Astrocyte of the cerebellum (primary cell): Measurements from ENCODE around the gene HYAL2.
A peak's percentile ranks its signal among the peaks of the same experiment; 100 is the strongest.

ENCODE experiments used
- DNase-seq: peaks from one replicate; pipeline ENCODE4 v3.0.0-alpha.2; 2011; ENCODE audit warnings: low read depth
- H3K4me3 ChIP-seq: 2 replicates; pipeline ENCODE4 v1.5.1; 2011; ENCODE audit warnings: mild to moderate bottlenecking, low read depth, low read length, moderate library complexity
- in situ Hi-C: cut with HindIII; loops from 2 replicates; pipeline ENCODE4 v1.10.0; 2017; ENCODE audit warnings: low sequenced_read_pairs
- TF ChIP-seq, protein P1 (sequence below): IDR thresholded peaks from 2 replicates; pipeline ENCODE4 v1.5.1; 2012; ENCODE audit warnings: low read length, low read depth, moderate library complexity, mild to moderate bottlenecking; ENCODE audit errors: missing control alignments

Gene HYAL2

DNA sequence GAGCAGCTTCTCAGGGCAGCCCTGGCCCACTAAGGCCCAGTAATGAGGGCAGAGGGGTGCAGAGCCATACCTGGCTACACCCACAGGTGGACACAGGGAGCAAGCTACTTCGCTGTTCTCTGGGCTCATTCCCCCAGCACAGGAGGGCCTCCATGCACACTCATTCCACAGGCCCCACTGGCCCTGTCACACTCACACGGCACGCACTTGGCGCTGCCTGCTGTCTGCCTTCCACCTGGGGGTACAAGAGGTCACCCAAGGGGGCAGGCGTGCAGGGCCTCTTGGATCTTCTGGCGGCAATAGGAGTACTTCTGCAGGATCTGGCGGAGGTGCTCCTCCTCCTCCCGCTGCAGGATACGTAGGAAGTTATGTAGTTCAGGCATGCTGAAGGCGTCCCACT, 7.8 kb upstream of the HYAL2 start:
- DNase-seq: no peak
- H3K4me3 ChIP-seq: no peak overlapping the region
- in situ Hi-C loops: loop anchor here (5.0 kb wide), 1 partner anchor 207 kb away; no protein-coding TSS in a partner anchor
- TF ChIP-seq, protein P1, sequence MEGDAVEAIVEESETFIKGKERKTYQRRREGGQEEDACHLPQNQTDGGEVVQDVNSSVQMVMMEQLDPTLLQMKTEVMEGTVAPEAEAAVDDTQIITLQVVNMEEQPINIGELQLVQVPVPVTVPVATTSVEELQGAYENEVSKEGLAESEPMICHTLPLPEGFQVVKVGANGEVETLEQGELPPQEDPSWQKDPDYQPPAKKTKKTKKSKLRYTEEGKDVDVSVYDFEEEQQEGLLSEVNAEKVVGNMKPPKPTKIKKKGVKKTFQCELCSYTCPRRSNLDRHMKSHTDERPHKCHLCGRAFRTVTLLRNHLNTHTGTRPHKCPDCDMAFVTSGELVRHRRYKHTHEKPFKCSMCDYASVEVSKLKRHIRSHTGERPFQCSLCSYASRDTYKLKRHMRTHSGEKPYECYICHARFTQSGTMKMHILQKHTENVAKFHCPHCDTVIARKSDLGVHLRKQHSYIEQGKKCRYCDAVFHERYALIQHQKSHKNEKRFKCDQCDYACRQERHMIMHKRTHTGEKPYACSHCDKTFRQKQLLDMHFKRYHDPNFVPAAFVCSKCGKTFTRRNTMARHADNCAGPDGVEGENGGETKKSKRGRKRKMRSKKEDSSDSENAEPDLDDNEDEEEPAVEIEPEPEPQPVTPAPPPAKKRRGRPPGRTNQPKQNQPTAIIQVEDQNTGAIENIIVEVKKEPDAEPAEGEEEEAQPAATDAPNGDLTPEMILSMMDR: no peak

- in situ Hi-C loops: no loop called here
- DNase-seq: peak; percentile 91
- TF ChIP-seq, protein P1: no peak
- peak within 1 kb of the TSS; percentile 88 for H3K4me3 ChIP-seq
These were observed 5.6 kb upstream of the HYAL2 start, which contains the start of gene TUSC2 for GRCh38 chr3:50327943-50328691. Gene TUSC2, minus strand, starts transcription at chr3:50328223. Its CDS starts 124 bp downstream, at chr3:50328099.

- DNase-seq: no peak
- in situ Hi-C loops: no loop called here
- TF ChIP-seq, protein P1: no peak
- peak overlapping the region; percentile 88 for H3K4me3 ChIP-seq
These were observed 4.6 kb upstream of the HYAL2 start for GRCh38 chr3:50327129-50327528.

- TF ChIP-seq, protein P1: no peak
- no peak for DNase-seq
- in situ Hi-C loops: no loop called here
- H3K4me3 ChIP-seq: no peak overlapping the region
These were observed 3.6 kb upstream of the HYAL2 start for GRCh38 chr3:50326182-50326541.

- DNase-seq: no peak
- TF ChIP-seq, protein P1: no peak
- no peak overlapping the region for H3K4me3 ChIP-seq
- in situ Hi-C loops: no loop called here
These were observed 3.1 kb upstream of the HYAL2 start for GRCh38 chr3:50325497-50326181.

DNA sequence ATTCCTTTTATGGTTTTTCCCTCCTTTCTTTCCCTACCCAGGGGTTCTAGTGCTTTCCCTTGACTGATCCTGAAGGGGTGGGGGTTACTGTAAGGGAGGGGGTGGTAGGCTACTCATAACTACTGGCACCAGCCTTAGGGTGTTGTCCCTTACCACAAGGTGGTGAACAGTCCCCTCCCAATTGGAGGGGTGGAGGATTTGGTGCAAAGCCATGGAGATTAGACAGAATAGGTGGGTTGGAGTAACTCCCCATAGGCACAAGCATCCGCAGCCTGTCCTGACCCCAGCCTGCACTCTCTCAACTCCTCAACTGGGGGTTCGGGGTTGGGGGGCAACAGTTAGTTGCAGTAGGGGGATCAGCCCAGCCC, 2.6 kb upstream of the HYAL2 start:
- TF ChIP-seq, protein P1: no peak
- no peak for DNase-seq
- in situ Hi-C loops: no loop called here
- no peak overlapping the region for H3K4me3 ChIP-seq
